K562 (cell line): ENCODE measurements around the gene TENM3. TPM values are rescaled to one million over a fixed set of nuclear protein-coding genes. Genes with fewer than 3 reads are reported as not detected.

ENCODE experiments used
- ATAC-seq: fragments of 200-7000 bp; cut with Tn5 transposase; 3 replicates; pipeline ENCODE4 v1.9.1; 2020; ENCODE audit warnings: moderate library complexity
- BruUV-seq: library from RNA; stranded (reverse); fragments of 400-500 nt; replicated peaks from 2 replicates; lab custom pipeline; 2021; lab: Mats Ljungman, UMichigan
- CTCF ChIA-PET: fragments of 300-600 bp; formaldehyde crosslinking; extraction: SDS; loops from one replicate; lab custom pipeline; 2021; ENCODE audit warnings: low intra/inter-chr PET ratio; lab: Yijun Ruan, JAX
- POLR2A ChIA-PET: fragments of 300-600, 350-650 bp; sonication (Branson Sonifier 250); formaldehyde crosslinking; extraction: SDS; loops from one replicate; lab custom pipeline; 2021; ENCODE audit warnings: antibody characterized with exemption, inconsistent platforms; lab: Yijun Ruan, JAX
- DNase-seq, 4 experiments: peaks; one replicate each; pipeline versions ENCODE4 v3.0.0 to v3.0.0-alpha.2; 2011 to 2018; ENCODE audit warnings: low spot score in 3 of 4, mixed read lengths in 3 of 4; ENCODE audit errors: extremely low read depth in 1 of 4
- FAIRE-seq: peaks from 2 replicates; lab custom pipeline; 2011; peaks lifted over from hg19 to GRCh38; lab: Jason Lieb, UNC
- H2AFZ ChIP-seq: 2 replicates; pipeline ENCODE4 v1.6.0; 2011; ENCODE audit warnings: low read depth, low read length, control low read depth, inconsistent platforms
- H3K27ac ChIP-seq: fragments of 200-600 bp; 3 replicates; pipeline ENCODE4 v1.8.0; 2011; ENCODE audit warnings: low read depth, mild to moderate bottlenecking, control low read depth, inconsistent platforms, low read length, moderate library complexity, mixed read lengths; ENCODE audit errors: extremely low read depth
- H3K27me3 ChIP-seq, 2 experiments: fragments of 300-600 bp in 1 of 2; 2 replicates in 1 of 2; 3 replicates in 1 of 2; pipeline versions ENCODE4 v1.6.0 to v1.8.0; 2011; ENCODE audit warnings: inconsistent platforms in 2 of 2, low read length in 2 of 2, mild to moderate bottlenecking in 1 of 2, mixed read lengths in 1 of 2, moderate library complexity in 1 of 2; ENCODE audit not compliant: control insufficient read depth in 2 of 2, insufficient read depth in 2 of 2
- H3K36me3 ChIP-seq: fragments of 300-600 bp; 3 replicates; pipeline ENCODE4 v1.8.0; 2011; ENCODE audit warnings: mild to moderate bottlenecking, low read length, inconsistent platforms; ENCODE audit not compliant: control insufficient read depth, insufficient read depth
- H3K4me1 ChIP-seq, 2 experiments: fragments of 200-600 bp in 1 of 2; replicated peaks in 1 of 2; 2 replicates in 1 of 2; 3 replicates in 1 of 2; pipeline versions ENCODE4 v1.5.1 to v1.8.0; 2011; ENCODE audit warnings: inconsistent platforms in 2 of 2, low read length in 2 of 2, mild to moderate bottlenecking in 1 of 2, mixed read lengths in 1 of 2, moderate library complexity in 1 of 2; ENCODE audit not compliant: control insufficient read depth in 2 of 2, insufficient read depth in 2 of 2
- H3K4me2 ChIP-seq: 2 replicates; pipeline ENCODE4 v1.6.1; 2011; ENCODE audit warnings: low read length, control low read depth, inconsistent platforms, mixed read lengths; ENCODE audit not compliant: insufficient read depth
- H3K4me3 ChIP-seq: fragments of 200-600 bp; sonication (generic), shearing (Covaris generic); 2 replicates; pipeline ENCODE4 v1.5.1; 2016; ENCODE audit warnings: control low read depth, inconsistent platforms
- H3K79me2 ChIP-seq: fragments of 200-600 bp; 3 replicates; pipeline ENCODE4 v1.8.0; 2011; ENCODE audit warnings: low read length, inconsistent platforms; ENCODE audit not compliant: control insufficient read depth, insufficient read depth
- H3K9ac ChIP-seq, 2 experiments: 2 replicates each; pipeline versions ENCODE4 v1.6.0 to v1.6.1; 2011; ENCODE audit warnings: low read depth in 2 of 2, low read length in 2 of 2, control low read depth in 1 of 2, inconsistent platforms in 1 of 2, mild to moderate bottlenecking in 1 of 2, mixed read lengths in 1 of 2; ENCODE audit not compliant: insufficient read depth in 1 of 2
- H3K9me1 ChIP-seq: one replicate; pipeline ENCODE4 v1.6.0; 2011; ENCODE audit warnings: inconsistent platforms, mild to moderate bottlenecking, low read length, moderate library complexity; ENCODE audit not compliant: control insufficient read depth, insufficient read depth
- H3K9me3 ChIP-seq: replicated peaks from 2 replicates; pipeline ENCODE4 v1.5.1; 2011; ENCODE audit warnings: low read depth, low read length, inconsistent platforms; ENCODE audit not compliant: control insufficient read depth, insufficient read depth
- H4K20me1 ChIP-seq: replicated peaks from 2 replicates; pipeline ENCODE4 v1.6.1; 2011; ENCODE audit warnings: low read length, inconsistent platforms, mixed read lengths; ENCODE audit not compliant: control insufficient read depth, insufficient read depth
- ARNT ChIP-seq, 2 experiments: fragments of 450-650 bp; IDR thresholded peaks; 2 replicates each; pipeline ENCODE4 v1.6.1; 2016; ENCODE audit warnings: mild to moderate bottlenecking in 1 of 2
- ASH1L ChIP-seq: fragments of 450-650 bp; IDR thresholded peaks from 2 replicates; pipeline ENCODE4 v1.6.1; 2018; ENCODE audit warnings: borderline replicate concordance, mild to moderate bottlenecking, low read depth; ENCODE audit not compliant: partially characterized antibody
- KAT2B ChIP-seq: IDR thresholded peaks from one replicate; pipeline ENCODE4 v1.6.1; 2012; ENCODE audit warnings: low read depth, mild to moderate bottlenecking, control low read depth, inconsistent platforms, low read length, moderate library complexity
- KHSRP ChIP-seq: fragments of 450-650 bp; IDR thresholded peaks from 2 replicates; pipeline ENCODE4 v1.6.1; 2017
- MCM2 ChIP-seq: fragments of 450-650 bp; IDR thresholded peaks from 2 replicates; pipeline ENCODE4 v1.6.1; 2017; ENCODE audit warnings: low read depth, mild to moderate bottlenecking
- NCOA6 ChIP-seq: fragments of 450-650 bp; IDR thresholded peaks from 2 replicates; pipeline ENCODE4 v1.6.1; 2017; ENCODE audit warnings: mild to moderate bottlenecking
- NRF1 ChIP-seq, 2 experiments: fragments of 450-650 bp; IDR thresholded peaks in 1 of 2; conservative IDR thresholded peaks in 1 of 2; 2 replicates each; pipeline ENCODE4 v1.6.1; 2014; ENCODE audit warnings: mild to moderate bottlenecking in 2 of 2
- POLR2B ChIP-seq: fragments of 450-650 bp; IDR thresholded peaks from 2 replicates; pipeline ENCODE4 v1.6.1; 2018; ENCODE audit warnings: low read depth; ENCODE audit not compliant: partially characterized antibody
- PTBP1 ChIP-seq: fragments of 200-400 bp; formaldehyde crosslinking; IDR thresholded peaks from 2 replicates; pipeline ENCODE4 v1.6.1; 2017; ENCODE audit warnings: low read depth, low read length
- WGBS: fragments of 100-300 bp; shearing (Covaris generic); methylation state at CpG from one replicate; pipeline ENCODE4 v1.1.6; 2016; ENCODE audit warnings: low coverage, mixed read lengths; ENCODE audit not compliant: insufficient coverage; ENCODE audit errors: missing lambda C conversion rate; 5-methylcytosine and 5-hydroxymethylcytosine counted together
- in situ Hi-C: fragments of 300-500 bp; cut with MboI; formaldehyde crosslinking; loops from 4 replicates; pipeline ENCODE4 v1.15.0; 2018; ENCODE audit warnings: inconsistent platforms, mixed read lengths
- intact Hi-C: fragments of 100-400 bp; cut with micrococcal nuclease; formaldehyde crosslinking; loops from 2 replicates; pipeline ENCODE4 v1.14.2; 2022
- polyA plus RNA-seq, 8 experiments: library from polyadenylated mRNA; depleted of rRNA in 4 of 8; stranded (reverse) in 5 of 8; unstranded in 3 of 8; fragments of >200 nt; fragmentation: Nextera tagmentation in 2 of 8; fragmentation: Illumina TruSeq in 1 of 8; extraction: Ambion mirVana in 2 of 8; extraction: Trizol in 1 of 8; gene quantifications; 2 replicates each; pipeline versions ENCODE4 v1.2.1 to v1.2.3, GENCODE V29; 2011 to 2014; ENCODE audit warnings: inconsistent platforms in 1 of 8, missing spikeins in 1 of 8
- total RNA-seq, 7 experiments: library from RNA; depleted of rRNA in 6 of 7; stranded (reverse); fragments of >200 nt in 6 of 7; fragmentation: Illumina TruSeq in 2 of 7; extraction: Trizol in 2 of 7; gene quantifications; 2 replicates each; pipeline versions ENCODE4 v1.2.1 to v1.2.3, GENCODE V29; 2011 to 2021; ENCODE audit warnings: low replicate concordance in 1 of 7
- TF ChIP-seq, protein P1 (sequence below), 2 experiments: IDR thresholded peaks; 2 replicates each; pipeline ENCODE4 v1.6.1; 2012; ENCODE audit warnings: improper control_type of control experiment in 2 of 2, low read depth in 2 of 2, low read length in 2 of 2, borderline replicate concordance in 1 of 2
- TF ChIP-seq, protein P2 (sequence below): IDR thresholded peaks from 3 replicates; pipeline ENCODE4 v1.6.1; 2011; ENCODE audit warnings: borderline replicate concordance, mild to moderate bottlenecking, moderate library complexity; ENCODE audit not compliant: insufficient read length; ENCODE audit errors: extremely low read depth

Gene TENM3
- total and polyA plus RNA-seq, 9 of the 15 experiments (the other 6 are each of a cell fraction or from before 2014, with no cell fraction given): 0.01 to 0.02 TPM; not detected in 7

DNA sequence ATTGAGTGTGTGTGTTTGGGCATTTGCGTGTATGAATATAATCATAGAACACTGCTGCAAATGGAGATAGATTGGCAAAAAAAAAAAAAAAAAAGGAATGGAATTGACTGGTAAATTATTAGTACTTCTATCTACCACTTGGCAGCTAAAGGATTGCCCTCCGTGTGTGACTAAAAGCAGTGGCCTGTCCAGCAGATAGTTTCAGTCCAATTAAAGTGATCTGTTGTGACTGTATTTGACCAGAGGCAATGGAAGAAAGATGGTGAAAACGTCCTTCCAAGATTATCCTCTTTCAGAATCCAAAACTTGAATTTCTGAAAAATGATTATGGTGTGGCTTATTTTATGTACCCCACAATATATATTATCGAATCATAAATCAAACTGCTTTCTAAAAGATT, 19.5 kb upstream of the TENM3 start:
- H3K27ac ChIP-seq: no peak overlapping the region
- no peaks in the 10 kb centered on the region for H3K4me1 ChIP-seq
- in situ Hi-C loops: no loop called here
- intact Hi-C loops: no loop called here
- POLR2A ChIA-PET: no interaction called here
- no peak overlapping the region for H3K4me2 ChIP-seq
- TF ChIP-seq PTBP1: no peak
- no peak for TF ChIP-seq KAT2B
- TF ChIP-seq POLR2B: no peak
- TF ChIP-seq ASH1L: no peak
- BruUV-seq: no TSS peak
- H3K4me3 ChIP-seq: no peak overlapping the region
- H2AFZ ChIP-seq: no peak overlapping the region
- CTCF ChIA-PET: no interaction called here
- H3K79me2 ChIP-seq: no peaks in the 10 kb centered on the region
- H4K20me1 ChIP-seq: no peaks in the 10 kb centered on the region
- WGBS: 0% methylated on average over 4 of the region's 4 CpGs
- FAIRE-seq (no peak), DNase-seq (no peak), ATAC-seq (no peak)
- no peaks in the 10 kb centered on the region for H3K36me3 ChIP-seq
- no peak overlapping the region for H3K9ac ChIP-seq
- no peaks in the 10 kb centered on the region for H3K9me1 ChIP-seq
- H3K9me3 ChIP-seq: no peaks in the 10 kb centered on the region
- H3K27me3 ChIP-seq: no peaks in the 10 kb centered on the region

- Histone ChIP-seq H3K36me3 (no peaks in the 10 kb centered on the region), H2AFZ (no peak overlapping the region), H3K4me3 (no peak overlapping the region), H4K20me1 (no peaks in the 10 kb centered on the region), H3K27me3 (no peaks in the 10 kb centered on the region), H3K9ac (no peak overlapping the region), H3K27ac (no peak overlapping the region), H3K4me1 (no peaks in the 10 kb centered on the region), H3K4me2 (no peak overlapping the region), H3K9me1 (no peaks in the 10 kb centered on the region), H3K79me2 (no peaks in the 10 kb centered on the region), H3K9me3 (no peaks in the 10 kb centered on the region)
- in situ Hi-C loops: no loop called here
- intact Hi-C loops: no loop called here
- POLR2A ChIA-PET: no interaction called here
- ATAC-seq: no peak
- DNase-seq: no peak
- FAIRE-seq: no peak
- no TSS peak for BruUV-seq
- CTCF ChIA-PET: no interaction called here
- 0% methylated on average over 8 of the region's 9 CpGs for WGBS
- TF ChIP-seq ARNT (IDR thresholded peaks at IDR 0.05): no peak
- TF ChIP-seq KHSRP: no peak
- TF ChIP-seq, protein P1, sequence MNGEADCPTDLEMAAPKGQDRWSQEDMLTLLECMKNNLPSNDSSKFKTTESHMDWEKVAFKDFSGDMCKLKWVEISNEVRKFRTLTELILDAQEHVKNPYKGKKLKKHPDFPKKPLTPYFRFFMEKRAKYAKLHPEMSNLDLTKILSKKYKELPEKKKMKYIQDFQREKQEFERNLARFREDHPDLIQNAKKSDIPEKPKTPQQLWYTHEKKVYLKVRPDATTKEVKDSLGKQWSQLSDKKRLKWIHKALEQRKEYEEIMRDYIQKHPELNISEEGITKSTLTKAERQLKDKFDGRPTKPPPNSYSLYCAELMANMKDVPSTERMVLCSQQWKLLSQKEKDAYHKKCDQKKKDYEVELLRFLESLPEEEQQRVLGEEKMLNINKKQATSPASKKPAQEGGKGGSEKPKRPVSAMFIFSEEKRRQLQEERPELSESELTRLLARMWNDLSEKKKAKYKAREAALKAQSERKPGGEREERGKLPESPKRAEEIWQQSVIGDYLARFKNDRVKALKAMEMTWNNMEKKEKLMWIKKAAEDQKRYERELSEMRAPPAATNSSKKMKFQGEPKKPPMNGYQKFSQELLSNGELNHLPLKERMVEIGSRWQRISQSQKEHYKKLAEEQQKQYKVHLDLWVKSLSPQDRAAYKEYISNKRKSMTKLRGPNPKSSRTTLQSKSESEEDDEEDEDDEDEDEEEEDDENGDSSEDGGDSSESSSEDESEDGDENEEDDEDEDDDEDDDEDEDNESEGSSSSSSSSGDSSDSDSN (IDR thresholded peaks at IDR 0.05; ENCODE audit: borderline replicate concordance in 1 of 2, low read depth in 2 of 2, low read length in 2 of 2): no peak
- TF ChIP-seq NRF1 (conservative IDR thresholded peaks at IDR 0.05 in 1 of 2, IDR thresholded peaks at IDR 0.05 in 1 of 2): no peak
- TF ChIP-seq MCM2: no peak
- no peak for TF ChIP-seq NCOA6
- TF ChIP-seq, protein P2, sequence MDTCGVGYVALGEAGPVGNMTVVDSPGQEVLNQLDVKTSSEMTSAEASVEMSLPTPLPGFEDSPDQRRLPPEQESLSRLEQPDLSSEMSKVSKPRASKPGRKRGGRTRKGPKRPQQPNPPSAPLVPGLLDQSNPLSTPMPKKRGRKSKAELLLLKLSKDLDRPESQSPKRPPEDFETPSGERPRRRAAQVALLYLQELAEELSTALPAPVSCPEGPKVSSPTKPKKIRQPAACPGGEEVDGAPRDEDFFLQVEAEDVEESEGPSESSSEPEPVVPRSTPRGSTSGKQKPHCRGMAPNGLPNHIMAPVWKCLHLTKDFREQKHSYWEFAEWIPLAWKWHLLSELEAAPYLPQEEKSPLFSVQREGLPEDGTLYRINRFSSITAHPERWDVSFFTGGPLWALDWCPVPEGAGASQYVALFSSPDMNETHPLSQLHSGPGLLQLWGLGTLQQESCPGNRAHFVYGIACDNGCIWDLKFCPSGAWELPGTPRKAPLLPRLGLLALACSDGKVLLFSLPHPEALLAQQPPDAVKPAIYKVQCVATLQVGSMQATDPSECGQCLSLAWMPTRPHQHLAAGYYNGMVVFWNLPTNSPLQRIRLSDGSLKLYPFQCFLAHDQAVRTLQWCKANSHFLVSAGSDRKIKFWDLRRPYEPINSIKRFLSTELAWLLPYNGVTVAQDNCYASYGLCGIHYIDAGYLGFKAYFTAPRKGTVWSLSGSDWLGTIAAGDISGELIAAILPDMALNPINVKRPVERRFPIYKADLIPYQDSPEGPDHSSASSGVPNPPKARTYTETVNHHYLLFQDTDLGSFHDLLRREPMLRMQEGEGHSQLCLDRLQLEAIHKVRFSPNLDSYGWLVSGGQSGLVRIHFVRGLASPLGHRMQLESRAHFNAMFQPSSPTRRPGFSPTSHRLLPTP: no peak
Measured at GRCh38 chr4:182224192-182224850, 18.9 kb upstream of the TENM3 start.
